HEK293T (cell line): ENCODE results near the gene TRAPPC13.

Experiments
- CTCF ChIA-PET: fragments of 350-600 bp; formaldehyde crosslinking; extraction: SDS; loops from one replicate; lab custom pipeline; 2021; ENCODE audit warnings: antibody characterized with exemption, inconsistent platforms; lab: Yijun Ruan, JAX
- POLR2A ChIA-PET: fragments of 350-600 bp; formaldehyde crosslinking; extraction: SDS; loops from one replicate; lab custom pipeline; 2020; ENCODE audit warnings: antibody characterized with exemption, inconsistent platforms; lab: Yijun Ruan, JAX
- DNase-seq: peaks from one replicate; pipeline ENCODE4 v3.0.0; 2012; ENCODE audit warnings: mixed read lengths; ENCODE audit errors: extremely low spot score
- ARNT ChIP-seq: fragments of 450-650 bp; IDR thresholded peaks from 2 replicates; pipeline ENCODE4 v1.6.1; 2017; ENCODE audit warnings: mild to moderate bottlenecking
- BHLHE40 ChIP-seq: fragments of 450-650 bp; IDR thresholded peaks from 2 replicates; pipeline ENCODE4 v1.6.1; 2016; ENCODE audit warnings: mild to moderate bottlenecking, moderate library complexity, borderline replicate concordance
- CTBP1 ChIP-seq: fragments of 450-650 bp; IDR thresholded peaks from 2 replicates; pipeline ENCODE4 v1.6.1; 2016; ENCODE audit warnings: borderline replicate concordance
- ELF4 ChIP-seq: fragments of 450-650 bp; IDR thresholded peaks from 2 replicates; pipeline ENCODE4 v1.6.1; 2017; ENCODE audit warnings: antibody characterized with exemption
- FOXA1 ChIP-seq: fragments of 450-650 bp; IDR thresholded peaks from 2 replicates; pipeline ENCODE4 v1.6.1; 2016; ENCODE audit warnings: mild to moderate bottlenecking
- FOXK2 ChIP-seq: fragments of 450-650 bp; IDR thresholded peaks from 2 replicates; pipeline ENCODE4 v1.6.1; 2016; ENCODE audit warnings: mild to moderate bottlenecking
- FOXM1 ChIP-seq: fragments of 450-650 bp; IDR thresholded peaks from 2 replicates; pipeline ENCODE4 v1.6.1; 2017; ENCODE audit warnings: mild to moderate bottlenecking, borderline replicate concordance
- HDGF ChIP-seq: fragments of 450-650 bp; IDR thresholded peaks from 2 replicates; pipeline ENCODE4 v1.6.1; 2017; ENCODE audit warnings: antibody characterized with exemption, borderline replicate concordance
- L3MBTL2 ChIP-seq: fragments of 450-650 bp; conservative IDR thresholded peaks from 2 replicates; pipeline ENCODE4 v1.6.1; 2016; ENCODE audit warnings: mild to moderate bottlenecking
- LEF1 ChIP-seq: fragments of 450-650 bp; IDR thresholded peaks from 2 replicates; pipeline ENCODE4 v1.6.1; 2017; ENCODE audit warnings: mild to moderate bottlenecking, borderline replicate concordance
- NFRKB ChIP-seq: fragments of 450-650 bp; IDR thresholded peaks from 2 replicates; pipeline ENCODE4 v1.6.1; 2016; ENCODE audit warnings: mild to moderate bottlenecking, moderate library complexity
- SP1 ChIP-seq: fragments of 450-650 bp; IDR thresholded peaks from 2 replicates; pipeline ENCODE4 v1.6.1; 2017
- SUZ12 ChIP-seq: fragments of 450-650 bp; IDR thresholded peaks from 2 replicates; pipeline ENCODE4 v1.6.1; 2016; ENCODE audit warnings: mild to moderate bottlenecking
- TARDBP ChIP-seq: fragments of 450-650 bp; IDR thresholded peaks from 2 replicates; pipeline ENCODE4 v1.6.1; 2016
- ZNF384 ChIP-seq: fragments of 450-650 bp; IDR thresholded peaks from 2 replicates; pipeline ENCODE4 v1.6.1; 2016
- TF ChIP-seq, protein P1 (sequence below): fragments of 450-650 bp; IDR thresholded peaks from 2 replicates; pipeline ENCODE4 v1.6.1; 2016

TRAPPC13 gene

DNA sequence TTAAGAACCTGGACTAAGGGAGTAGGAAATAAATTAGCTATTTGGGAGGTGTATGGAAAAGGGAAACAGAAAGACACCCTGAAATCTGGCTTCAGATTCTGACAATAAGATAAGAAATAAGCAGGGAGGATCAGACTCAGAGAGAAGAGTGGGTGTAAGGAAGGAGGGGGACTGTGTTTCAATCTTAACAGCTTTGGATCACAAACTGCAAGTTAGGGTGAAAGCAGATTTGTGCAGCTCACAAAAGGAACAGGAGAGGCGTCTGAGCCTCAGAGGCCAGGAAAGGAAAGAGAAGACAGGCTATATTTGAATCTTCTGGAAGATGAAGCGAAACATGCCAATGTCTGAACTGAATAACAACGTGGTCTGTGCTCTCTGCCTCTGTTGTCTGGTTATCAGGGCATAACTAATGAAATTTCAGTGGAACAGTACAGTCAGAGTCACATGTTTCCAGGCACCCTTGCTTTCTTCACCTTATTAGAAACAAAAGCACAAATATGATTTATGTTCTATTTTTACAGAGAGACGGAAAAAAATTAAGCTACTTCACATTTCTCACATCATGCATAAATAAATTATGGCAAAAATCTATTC lies 70.4 kb downstream of the TRAPPC13 start:
- TF ChIP-seq ZNF384, result no peak
- DNase-seq, result no peak
- ChIA-PET POLR2A (no interaction called here), CTCF (no interaction called here)

DNA sequence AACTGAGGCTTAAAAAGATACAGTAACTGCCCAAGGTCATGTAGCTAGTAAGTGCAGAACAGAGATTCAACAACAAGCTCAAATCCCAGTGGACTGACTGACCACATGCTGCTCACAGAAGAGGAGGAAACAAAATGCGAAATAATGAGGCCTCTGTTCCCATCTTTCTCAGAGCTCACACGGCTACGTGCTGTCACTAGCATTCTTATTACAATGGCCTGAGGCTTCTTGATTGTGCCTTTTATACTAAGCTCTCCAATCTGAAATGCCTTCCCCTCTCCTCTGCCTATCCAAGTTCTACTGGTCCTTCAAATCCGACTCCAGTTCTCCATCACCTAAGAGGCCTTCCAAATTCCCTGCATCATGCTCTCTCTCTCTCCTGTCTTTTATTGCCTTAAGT lies 71.1 kb downstream of the TRAPPC13 start:
- no peak for DNase-seq
- ChIA-PET POLR2A (no interaction called here), CTCF (no interaction called here)
- no peak for TF ChIP-seq L3MBTL2
- no peak for TF ChIP-seq CTBP1
- no peak for TF ChIP-seq ARNT
- no peak for TF ChIP-seq FOXA1

GRCh38 chr5:65696892-65697291 lies 72.1 kb downstream of the TRAPPC13 start:
- TF ChIP-seq CTBP1 (no peak), LEF1 (no peak)
- ChIA-PET POLR2A (no interaction called here), CTCF (no interaction called here)
- DNase-seq, result no peak

DNA sequence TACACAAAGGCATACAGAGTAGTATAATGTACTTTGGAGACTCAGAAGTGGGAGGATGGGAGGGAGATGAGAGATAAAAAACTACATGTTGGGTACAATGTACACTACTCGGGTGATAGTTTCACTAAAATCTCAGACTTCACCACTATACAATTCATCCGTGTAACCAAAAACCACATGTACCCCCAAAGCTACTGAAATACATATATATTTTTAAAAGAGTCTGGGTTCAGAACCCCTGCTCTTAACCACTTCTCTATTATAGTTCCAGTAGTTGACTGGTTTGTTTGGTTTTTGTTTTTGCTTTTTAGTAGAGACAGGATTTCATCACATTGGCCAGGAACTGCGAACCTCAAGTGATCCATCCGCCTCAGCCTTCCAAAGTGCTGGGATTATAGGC lies 74.5 kb downstream of the TRAPPC13 start:
- no peak for DNase-seq
- ChIA-PET POLR2A (no interaction called here), CTCF (no interaction called here)
- TF ChIP-seq LEF1, result no peak
- TF ChIP-seq TARDBP, result no peak
- TF ChIP-seq FOXK2, result no peak
- TF ChIP-seq, protein P1, sequence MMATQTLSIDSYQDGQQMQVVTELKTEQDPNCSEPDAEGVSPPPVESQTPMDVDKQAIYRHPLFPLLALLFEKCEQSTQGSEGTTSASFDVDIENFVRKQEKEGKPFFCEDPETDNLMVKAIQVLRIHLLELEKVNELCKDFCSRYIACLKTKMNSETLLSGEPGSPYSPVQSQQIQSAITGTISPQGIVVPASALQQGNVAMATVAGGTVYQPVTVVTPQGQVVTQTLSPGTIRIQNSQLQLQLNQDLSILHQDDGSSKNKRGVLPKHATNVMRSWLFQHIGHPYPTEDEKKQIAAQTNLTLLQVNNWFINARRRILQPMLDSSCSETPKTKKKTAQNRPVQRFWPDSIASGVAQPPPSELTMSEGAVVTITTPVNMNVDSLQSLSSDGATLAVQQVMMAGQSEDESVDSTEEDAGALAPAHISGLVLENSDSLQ, result no peak
- TF ChIP-seq FOXA1, result no peak
- no peak for TF ChIP-seq HDGF
- no peak for TF ChIP-seq FOXM1
- no peak for TF ChIP-seq BHLHE40
- no peak for TF ChIP-seq ELF4
- no peak for TF ChIP-seq L3MBTL2
- no peak for TF ChIP-seq SP1
- TF ChIP-seq SUZ12, result no peak

- ChIA-PET POLR2A (no interaction called here), CTCF (no interaction called here)
- no peak for DNase-seq
- TF ChIP-seq FOXK2 (no peak), TARDBP (no peak), FOXA1 (no peak), SP1 (no peak), NFRKB (no peak), L3MBTL2 (no peak), LEF1 (no peak), ARNT (no peak), ELF4 (no peak), HDGF (no peak), FOXM1 (no peak), SUZ12 (no peak), CTBP1 (no peak), ZNF384 (no peak), BHLHE40 (no peak)
- TF ChIP-seq, protein P1, result no peak
Observed at GRCh38 chr5:65702036-65702435, 77.2 kb downstream of the TRAPPC13 start.

GRCh38 chr5:65704621-65705239 lies 79.9 kb downstream of the TRAPPC13 start:
- no peak for DNase-seq
- TF ChIP-seq FOXA1 (no peak), SP1 (no peak), ZNF384 (no peak)
- CTCF ChIA-PET, result no interaction called here
- POLR2A ChIA-PET, result no interaction called here

- DNase-seq, result no peak
- CTCF ChIA-PET, result no interaction called here
- POLR2A ChIA-PET, result interaction anchor here (1.9 kb wide), 1 partner anchor 14 kb away, joined by 6 read pairs; the partner anchor contains the start of genes NLN and SGTB
- no peak for TF ChIP-seq FOXM1
- TF ChIP-seq, protein P1, result 0 out of 2 replicates have a peak, but pooled peaks have one; percentile 19
Observed at GRCh38 chr5:65707663-65708062, 82.8 kb downstream of the TRAPPC13 start.
